HepG2 (cell line): ENCODE data around the gene KCNIP4. TPM values are rescaled to one million over a fixed set of nuclear protein-coding genes. Genes with fewer than 3 reads are reported as not detected.

Experiments
- ATAC-seq: fragments of 200-7000 bp; cut with Tn5 transposase; 3 replicates; pipeline ENCODE4 v1.9.1; 2020; ENCODE audit warnings: mild to moderate bottlenecking, moderate library complexity
- BruUV-seq: library from RNA; stranded (reverse); fragments of 400-500 nt; replicated peaks from 2 replicates; lab custom pipeline; 2021; lab: Mats Ljungman, UMichigan
- CTCF ChIA-PET: fragments of 300-600 bp; formaldehyde crosslinking; extraction: SDS; loops from one replicate; lab custom pipeline; 2021; ENCODE audit warnings: low total read pairs, inconsistent platforms, low intra/inter-chr PET ratio; lab: Yijun Ruan, JAX
- POLR2A ChIA-PET: fragments of 350-600 bp; sonication (Branson Sonifier 250); formaldehyde crosslinking; loops from one replicate; lab custom pipeline; 2020; ENCODE audit warnings: antibody characterized with exemption, inconsistent platforms; lab: Yijun Ruan, JAX
- DNase-seq: peaks from one replicate; pipeline ENCODE4 v3.0.0-alpha.2; 2015; ENCODE audit warnings: low spot score
- FAIRE-seq: peaks from 3 replicates; lab custom pipeline; 2011; peaks lifted over from hg19 to GRCh38; lab: Jason Lieb, UNC
- H2AFZ ChIP-seq: one replicate; pipeline ENCODE4 v1.6.1; 2011; ENCODE audit warnings: low read length, inconsistent platforms
- H3K27ac ChIP-seq: fragments of 300-600 bp; 3 replicates; pipeline ENCODE4 v1.8.0; 2011; ENCODE audit warnings: mixed run types, mild to moderate bottlenecking, mixed read lengths, low read length, inconsistent platforms; ENCODE audit not compliant: insufficient read depth; ENCODE audit errors: extremely low read length
- H3K27me3 ChIP-seq, 2 experiments: fragments of 200-600 bp in 1 of 2; 2 replicates in 1 of 2; 3 replicates in 1 of 2; pipeline versions ENCODE4 v1.6.0 to v1.8.0; 2011; ENCODE audit warnings: low read length in 2 of 2, mild to moderate bottlenecking in 2 of 2, moderate library complexity in 2 of 2, inconsistent platforms in 1 of 2; ENCODE audit not compliant: insufficient read depth in 2 of 2, control insufficient read depth in 1 of 2
- H3K36me3 ChIP-seq, 2 experiments: fragments of 200-600 bp in 1 of 2; replicated peaks in 1 of 2; 2 replicates in 1 of 2; 3 replicates in 1 of 2; pipeline versions ENCODE4 v1.5.1 to v1.8.0; 2011; ENCODE audit warnings: low read length in 2 of 2, inconsistent platforms in 1 of 2; ENCODE audit not compliant: insufficient read depth in 2 of 2, control insufficient read depth in 1 of 2
- H3K4me1 ChIP-seq: 2 replicates; pipeline ENCODE4 v1.5.1; 2012; ENCODE audit warnings: low read length, inconsistent platforms; ENCODE audit not compliant: insufficient read depth
- H3K4me2 ChIP-seq: 2 replicates; pipeline ENCODE4 v1.6.0; 2011; ENCODE audit warnings: low read depth, low read length, inconsistent platforms
- H3K4me3 ChIP-seq, 3 experiments: fragments of 200-600 bp in 1 of 3; sonication (generic), shearing (Covaris generic) in 1 of 3; replicated peaks in 1 of 3; 2 replicates each; pipeline ENCODE4 v1.5.1; 2011 to 2016; ENCODE audit warnings: low read length in 3 of 3, inconsistent platforms in 2 of 3, low read depth in 2 of 3, mild to moderate bottlenecking in 2 of 3, control low read depth in 1 of 3, mixed read lengths in 1 of 3; ENCODE audit not compliant: insufficient read depth in 1 of 3
- H3K79me2 ChIP-seq: one replicate; pipeline ENCODE4 v1.6.1; 2011; ENCODE audit warnings: low read length, inconsistent platforms; ENCODE audit not compliant: insufficient read depth
- H3K9ac ChIP-seq: 2 replicates; pipeline ENCODE4 v1.6.0; 2011; ENCODE audit warnings: mild to moderate bottlenecking, low read depth, low read length, inconsistent platforms; ENCODE audit not compliant: insufficient read depth
- H3K9me3 ChIP-seq: 2 replicates; pipeline ENCODE4 v1.5.1; 2012; ENCODE audit warnings: mild to moderate bottlenecking, low read length
- H4K20me1 ChIP-seq: 2 replicates; pipeline ENCODE4 v1.6.0; 2011; ENCODE audit warnings: inconsistent platforms, mild to moderate bottlenecking, low read length, moderate library complexity; ENCODE audit not compliant: insufficient read depth
- CBX2 ChIP-seq, 2 experiments: fragments of 200-600 bp in 1 of 2; sonication (generic); formaldehyde crosslinking in 1 of 2; IDR thresholded peaks; 2 replicates each; pipeline versions ENCODE4 v1.7.0 to v1.8.1; 2018 to 2022; ENCODE audit warnings: low read depth in 2 of 2, low read length in 1 of 2, mild to moderate bottlenecking in 1 of 2, missing genetic modification reagents in 1 of 2
- GTF2F1 ChIP-seq: fragments of 150-350 bp; IDR thresholded peaks from 2 replicates; pipeline ENCODE4 v1.6.1; 2014; ENCODE audit warnings: low read length
- KLF16 ChIP-seq, 2 experiments: sonication (generic) in 1 of 2; formaldehyde crosslinking in 1 of 2; IDR thresholded peaks; 2 replicates each; pipeline versions ENCODE4 v1.6.1 to v1.8.0; 2016 to 2023; ENCODE audit warnings: missing genetic modification reagents in 2 of 2, missing compliant biosample characterization in 1 of 2
- PRDM4 ChIP-seq: sonication (generic); formaldehyde crosslinking; IDR thresholded peaks from 2 replicates; pipeline ENCODE4 v1.9.0; 2021; ENCODE audit warnings: missing genetic modification reagents, borderline replicate concordance
- SATB2 ChIP-seq: sonication (generic); formaldehyde crosslinking; IDR thresholded peaks from 2 replicates; pipeline ENCODE4 v1.5.0; 2020; ENCODE audit warnings: missing genetic modification reagents
- ZNF547 ChIP-seq: sonication (generic); formaldehyde crosslinking; IDR thresholded peaks from 2 replicates; pipeline ENCODE4 v1.5.1; 2020; ENCODE audit warnings: mild to moderate bottlenecking, missing genetic modification reagents
- ZNF629 ChIP-seq: sonication (generic); formaldehyde crosslinking; conservative IDR thresholded peaks from 2 replicates; pipeline ENCODE4 v1.5.0; 2020; ENCODE audit warnings: missing genetic modification reagents
- WGBS: methylation state at CpG from one replicate; pipeline ENCODE4 v1.1.6; 2017; ENCODE audit warnings: low lambda C conversion rate; 5-methylcytosine and 5-hydroxymethylcytosine counted together
- in situ Hi-C: cut with HindIII; loops from 2 replicates; pipeline ENCODE4 v1.10.0; 2017; ENCODE audit warnings: low pct_unique_long_range_greater_than_20kb; ENCODE audit not compliant: extremely low pct_ligation_motif_present
- intact Hi-C: fragments of 100-400 bp; cut with micrococcal nuclease; formaldehyde crosslinking; loops from one replicate; pipeline ENCODE4 v1.10.0; 2022; ENCODE audit not compliant: unreplicated experiment
- polyA plus RNA-seq, 8 experiments: library from polyadenylated mRNA; depleted of rRNA in 3 of 8; stranded (reverse) in 7 of 8; unstranded in 1 of 8; fragments of >200 nt; fragmentation: Illumina TruSeq in 4 of 8; extraction: Trizol in 4 of 8; gene quantifications; 2 replicates each; pipeline versions ENCODE4 v1.2.1 to v1.2.3, GENCODE V29; 2011 to 2016; ENCODE audit warnings: low read depth in 4 of 8, missing spikeins in 1 of 8, mixed read lengths in 1 of 8; ENCODE audit not compliant: insufficient read depth in 1 of 8
- total RNA-seq, 5 experiments: library from RNA; depleted of rRNA; stranded (reverse); fragments of >200 nt; fragmentation: Illumina TruSeq; extraction: Trizol; gene quantifications; 2 replicates each; pipeline ENCODE4 v1.2.3, GENCODE V29; 2016; ENCODE audit warnings: low read depth in 1 of 5
- TF ChIP-seq, protein P1 (sequence below): sonication (generic); formaldehyde crosslinking; IDR thresholded peaks from 2 replicates; pipeline ENCODE4 v1.8.0; 2022; ENCODE audit warnings: mild to moderate bottlenecking, missing genetic modification reagents
- TF ChIP-seq, protein P2 (sequence below): IDR thresholded peaks from 2 replicates; pipeline ENCODE4 v1.6.1; 2012; ENCODE audit warnings: inconsistent platforms
- TF ChIP-seq, protein P3 (sequence below): sonication (generic); formaldehyde crosslinking; conservative IDR thresholded peaks from 2 replicates; pipeline ENCODE4 v1.4.0; 2020; ENCODE audit warnings: mild to moderate bottlenecking, missing genetic modification reagents, moderate library complexity

Gene KCNIP4
- total and polyA plus RNA-seq, 2 of the 13 experiments (the other 11 are each of a cell fraction or from before 2014, with no cell fraction given), result 0.09 TPM; not detected in 1

GRCh38 chr4:21517126-21517859 is 431.3 kb downstream of the KCNIP4 start:
- H3K27me3 ChIP-seq, result no peaks in the 10 kb centered on the region
- H3K4me2 ChIP-seq, result no peak overlapping the region
- no peak overlapping the region for H3K27ac ChIP-seq
- no peak overlapping the region for H3K9ac ChIP-seq
- H4K20me1 ChIP-seq, result no peaks in the 10 kb centered on the region
- ChIA-PET CTCF (no interaction called here), POLR2A (no interaction called here)
- H3K4me3 ChIP-seq, result no peak overlapping the region
- no peaks in the 10 kb centered on the region for H3K4me1 ChIP-seq
- WGBS, result 0% methylated on average over 5 of the region's 5 CpGs
- FAIRE-seq, result no peak
- TF ChIP-seq, protein P1, sequence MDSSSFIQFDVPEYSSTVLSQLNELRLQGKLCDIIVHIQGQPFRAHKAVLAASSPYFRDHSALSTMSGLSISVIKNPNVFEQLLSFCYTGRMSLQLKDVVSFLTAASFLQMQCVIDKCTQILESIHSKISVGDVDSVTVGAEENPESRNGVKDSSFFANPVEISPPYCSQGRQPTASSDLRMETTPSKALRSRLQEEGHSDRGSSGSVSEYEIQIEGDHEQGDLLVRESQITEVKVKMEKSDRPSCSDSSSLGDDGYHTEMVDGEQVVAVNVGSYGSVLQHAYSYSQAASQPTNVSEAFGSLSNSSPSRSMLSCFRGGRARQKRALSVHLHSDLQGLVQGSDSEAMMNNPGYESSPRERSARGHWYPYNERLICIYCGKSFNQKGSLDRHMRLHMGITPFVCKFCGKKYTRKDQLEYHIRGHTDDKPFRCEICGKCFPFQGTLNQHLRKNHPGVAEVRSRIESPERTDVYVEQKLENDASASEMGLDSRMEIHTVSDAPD (CRISPR knock-in tag), result no peak
- TF ChIP-seq GTF2F1, result no peak
- no peak for TF ChIP-seq SATB2 (CRISPR knock-in tag)
- TF ChIP-seq, protein P2, sequence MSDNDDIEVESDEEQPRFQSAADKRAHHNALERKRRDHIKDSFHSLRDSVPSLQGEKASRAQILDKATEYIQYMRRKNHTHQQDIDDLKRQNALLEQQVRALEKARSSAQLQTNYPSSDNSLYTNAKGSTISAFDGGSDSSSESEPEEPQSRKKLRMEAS, result no peak
- TF ChIP-seq KLF16 (CRISPR knock-in tag; IDR thresholded peaks at IDR 0.05), result no peak
- TF ChIP-seq ZNF547, result no peak
- no peak for TF ChIP-seq PRDM4
- TF ChIP-seq CBX2 (IDR thresholded peaks at IDR 0.05; ENCODE audit: low read depth, low read length), result no peak
- no peak for TF ChIP-seq CBX2 (CRISPR knock-in tag; IDR thresholded peaks at IDR 0.05; ENCODE audit: low read depth)
- TF ChIP-seq ZNF629 (CRISPR knock-in tag), result no peak
- TF ChIP-seq, protein P3, sequence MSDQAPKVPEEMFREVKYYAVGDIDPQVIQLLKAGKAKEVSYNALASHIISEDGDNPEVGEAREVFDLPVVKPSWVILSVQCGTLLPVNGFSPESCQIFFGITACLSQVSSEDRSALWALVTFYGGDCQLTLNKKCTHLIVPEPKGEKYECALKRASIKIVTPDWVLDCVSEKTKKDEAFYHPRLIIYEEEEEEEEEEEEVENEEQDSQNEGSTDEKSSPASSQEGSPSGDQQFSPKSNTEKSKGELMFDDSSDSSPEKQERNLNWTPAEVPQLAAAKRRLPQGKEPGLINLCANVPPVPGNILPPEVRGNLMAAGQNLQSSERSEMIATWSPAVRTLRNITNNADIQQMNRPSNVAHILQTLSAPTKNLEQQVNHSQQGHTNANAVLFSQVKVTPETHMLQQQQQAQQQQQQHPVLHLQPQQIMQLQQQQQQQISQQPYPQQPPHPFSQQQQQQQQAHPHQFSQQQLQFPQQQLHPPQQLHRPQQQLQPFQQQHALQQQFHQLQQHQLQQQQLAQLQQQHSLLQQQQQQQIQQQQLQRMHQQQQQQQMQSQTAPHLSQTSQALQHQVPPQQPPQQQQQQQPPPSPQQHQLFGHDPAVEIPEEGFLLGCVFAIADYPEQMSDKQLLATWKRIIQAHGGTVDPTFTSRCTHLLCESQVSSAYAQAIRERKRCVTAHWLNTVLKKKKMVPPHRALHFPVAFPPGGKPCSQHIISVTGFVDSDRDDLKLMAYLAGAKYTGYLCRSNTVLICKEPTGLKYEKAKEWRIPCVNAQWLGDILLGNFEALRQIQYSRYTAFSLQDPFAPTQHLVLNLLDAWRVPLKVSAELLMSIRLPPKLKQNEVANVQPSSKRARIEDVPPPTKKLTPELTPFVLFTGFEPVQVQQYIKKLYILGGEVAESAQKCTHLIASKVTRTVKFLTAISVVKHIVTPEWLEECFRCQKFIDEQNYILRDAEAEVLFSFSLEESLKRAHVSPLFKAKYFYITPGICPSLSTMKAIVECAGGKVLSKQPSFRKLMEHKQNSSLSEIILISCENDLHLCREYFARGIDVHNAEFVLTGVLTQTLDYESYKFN (CRISPR knock-in tag), result no peak
- TF ChIP-seq, all 625 proteins: peak for 0
- DNase-seq, result no peak
- H3K79me2 ChIP-seq, result no peaks in the 10 kb centered on the region
- ATAC-seq, result no peak
- in situ Hi-C loops, result no loop called here
- intact Hi-C loops, result no loop called here
- no TSS peak for BruUV-seq
- peaks cover 9% of the 10 kb centered on the region; the same call in 1 of the 2 replicates for H3K9me3 ChIP-seq
- no peak overlapping the region for H2AFZ ChIP-seq
- no peaks in the 10 kb centered on the region for H3K36me3 ChIP-seq
